Measurements from ENCODE around the gene TAF1B.

Gene TAF1B

DNA sequence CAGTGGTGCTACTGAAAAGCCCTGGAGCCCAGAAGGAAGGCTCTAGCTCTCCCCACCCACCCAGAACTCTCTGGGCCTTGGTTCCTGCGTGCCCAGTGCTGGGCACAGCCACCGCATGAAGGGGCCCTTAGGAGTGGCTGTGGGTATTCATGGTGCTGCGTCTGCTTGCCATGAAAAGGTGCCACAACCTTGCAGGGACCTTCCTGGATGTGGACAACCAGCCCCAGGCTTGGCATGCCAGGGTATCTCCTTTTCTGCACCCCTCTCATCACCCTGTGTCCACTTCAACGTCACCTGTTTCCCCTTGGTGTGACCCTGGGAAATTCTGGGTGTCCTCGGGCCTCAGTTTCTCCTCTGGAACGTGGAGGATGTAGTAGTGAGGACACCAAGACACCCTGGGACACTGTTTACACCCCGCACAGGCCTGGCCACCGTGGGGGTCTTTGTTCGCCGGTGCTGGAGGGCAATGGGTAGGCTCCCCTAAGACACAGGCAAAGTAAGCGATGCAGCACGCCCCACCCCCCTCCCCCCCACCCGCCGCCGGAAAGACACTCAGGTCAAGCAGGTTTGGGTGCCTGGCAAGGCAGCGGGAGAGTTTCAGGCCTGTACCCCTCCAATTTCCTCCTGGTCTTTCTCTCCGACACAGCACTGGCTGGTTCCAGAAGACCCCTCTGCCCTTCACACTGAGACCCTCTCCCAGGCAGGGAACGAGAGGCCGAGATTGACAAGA lies 34.8 kb upstream of the TAF1B start:
- DNase-seq, result no peak

DNA sequence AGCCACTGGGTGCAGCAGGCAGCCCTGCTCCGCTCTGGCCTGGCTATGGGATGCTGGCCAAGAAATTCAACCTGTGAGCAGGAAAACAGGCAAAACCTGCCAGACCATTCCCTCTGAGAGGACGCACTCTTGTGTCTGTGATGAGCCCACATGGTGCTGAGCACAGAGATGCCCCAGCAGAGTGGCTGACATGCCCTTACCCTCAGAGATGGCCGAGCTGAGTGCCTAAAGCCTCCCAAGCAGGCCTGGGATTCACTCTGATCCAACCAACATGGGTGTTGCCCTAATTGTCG lies 34.3 kb upstream of the TAF1B start:
- DNase-seq, result no peak

DNA sequence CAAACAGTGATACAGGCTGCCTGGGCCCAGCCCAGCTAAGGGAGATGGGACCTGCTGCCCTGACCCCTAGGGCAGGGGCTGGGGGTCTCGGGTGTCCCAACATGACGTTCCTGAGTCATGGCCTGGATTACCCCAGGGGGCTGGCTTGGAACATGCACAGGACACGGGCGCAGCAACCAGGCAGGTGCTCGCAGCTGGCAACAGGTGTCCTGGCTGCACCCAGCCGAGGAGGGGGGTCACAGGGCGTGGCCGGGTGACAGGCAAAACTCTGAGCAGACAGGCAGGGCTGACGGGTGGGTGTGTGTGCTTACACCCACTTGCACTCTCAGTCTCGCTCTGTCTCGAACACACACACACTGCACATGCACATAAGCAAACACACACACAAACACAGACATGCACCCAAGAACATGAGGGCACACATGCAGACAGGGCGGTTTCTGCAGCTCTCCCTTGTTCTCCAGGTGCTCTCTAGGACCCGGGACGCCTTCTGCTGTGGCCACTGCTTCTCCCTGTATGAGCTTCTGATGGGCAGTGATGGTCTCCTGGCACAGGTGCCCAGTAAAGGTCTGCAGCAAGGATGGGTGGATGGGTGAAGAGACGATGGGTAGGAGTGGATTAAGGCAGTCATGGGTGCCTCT lies 33.7 kb upstream of the TAF1B start:
- no peak for DNase-seq

DNA sequence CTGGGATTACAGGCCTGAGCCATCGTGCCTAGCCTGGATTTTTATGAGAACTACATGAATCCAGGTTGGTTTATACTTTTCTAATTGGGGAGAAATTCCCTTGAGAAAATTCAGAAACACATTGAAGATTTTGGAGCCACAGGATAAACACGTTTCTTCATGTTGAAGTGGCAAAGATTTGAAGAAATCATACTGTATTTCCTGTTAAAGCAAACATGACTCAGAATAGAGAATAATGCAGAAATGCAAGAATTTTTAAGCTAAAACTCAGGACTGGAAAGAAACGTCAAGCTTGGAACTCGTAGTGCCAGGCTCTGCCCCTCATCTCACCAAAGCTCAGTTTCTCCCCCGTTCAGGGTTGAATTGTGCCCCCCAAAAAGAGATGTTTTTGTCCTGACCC lies 32.1 kb upstream of the TAF1B start:
- DNase-seq, result no peak

DNA sequence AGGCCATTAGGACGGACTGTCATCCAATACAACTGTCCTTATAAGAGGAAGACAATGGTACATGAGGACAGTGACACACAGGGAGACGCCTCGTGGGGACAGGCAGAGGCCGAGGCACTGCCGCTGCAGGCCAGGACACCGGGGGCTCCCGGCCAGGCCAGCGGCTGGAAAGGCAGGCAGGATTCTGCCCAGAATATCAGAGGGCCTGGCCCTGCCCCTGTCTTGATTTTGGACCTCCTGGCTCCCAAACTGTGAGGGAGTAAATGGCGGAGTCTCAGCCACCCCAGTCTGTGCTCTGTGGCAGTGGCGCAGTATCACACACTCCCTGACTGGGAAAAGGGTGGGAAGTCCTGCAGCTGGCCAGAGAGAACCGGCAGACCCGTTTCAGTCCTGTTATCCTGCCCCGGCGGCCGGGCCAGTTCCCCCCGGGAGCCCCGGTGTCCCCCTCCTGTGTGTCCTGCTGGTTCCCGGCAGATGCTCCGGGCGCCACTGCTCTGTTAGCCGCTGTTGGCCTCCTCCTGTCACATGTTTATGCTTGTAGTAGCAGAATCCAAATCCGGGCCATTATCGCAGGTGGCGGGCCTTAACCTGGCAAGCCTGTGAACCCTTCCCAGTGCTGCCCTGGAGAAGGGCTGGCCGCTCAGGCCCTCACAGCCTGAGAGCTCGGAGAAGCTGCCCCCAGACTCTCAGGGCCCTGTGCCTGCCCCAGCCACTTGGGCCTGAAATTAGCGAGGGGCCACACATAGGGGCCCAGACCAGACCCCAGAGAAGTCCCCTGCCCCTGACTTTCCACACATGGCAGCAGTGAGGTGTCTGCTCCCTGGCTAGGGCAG lies 31.4 kb upstream of the TAF1B start:
- DNase-seq, result no peak

DNA sequence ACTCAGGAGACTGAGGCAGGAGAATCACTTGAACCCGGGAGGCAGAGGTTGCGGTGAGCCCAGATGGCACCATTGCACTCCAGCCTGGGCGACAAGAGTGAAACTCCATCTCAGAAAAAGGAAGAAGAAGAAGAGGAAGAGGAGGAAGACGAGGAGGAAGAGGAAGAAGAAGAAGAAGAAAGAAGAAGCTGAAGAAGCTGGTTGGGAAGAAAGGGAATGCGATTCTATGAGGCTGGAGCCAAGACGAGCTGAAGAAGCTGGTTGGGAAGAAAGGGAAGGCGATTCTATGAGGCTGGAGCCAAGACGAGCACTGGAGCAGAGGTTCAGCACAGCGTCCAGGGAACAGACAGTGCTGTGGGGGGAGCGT lies 30.3 kb upstream of the TAF1B start:
- no peak for DNase-seq

DNA sequence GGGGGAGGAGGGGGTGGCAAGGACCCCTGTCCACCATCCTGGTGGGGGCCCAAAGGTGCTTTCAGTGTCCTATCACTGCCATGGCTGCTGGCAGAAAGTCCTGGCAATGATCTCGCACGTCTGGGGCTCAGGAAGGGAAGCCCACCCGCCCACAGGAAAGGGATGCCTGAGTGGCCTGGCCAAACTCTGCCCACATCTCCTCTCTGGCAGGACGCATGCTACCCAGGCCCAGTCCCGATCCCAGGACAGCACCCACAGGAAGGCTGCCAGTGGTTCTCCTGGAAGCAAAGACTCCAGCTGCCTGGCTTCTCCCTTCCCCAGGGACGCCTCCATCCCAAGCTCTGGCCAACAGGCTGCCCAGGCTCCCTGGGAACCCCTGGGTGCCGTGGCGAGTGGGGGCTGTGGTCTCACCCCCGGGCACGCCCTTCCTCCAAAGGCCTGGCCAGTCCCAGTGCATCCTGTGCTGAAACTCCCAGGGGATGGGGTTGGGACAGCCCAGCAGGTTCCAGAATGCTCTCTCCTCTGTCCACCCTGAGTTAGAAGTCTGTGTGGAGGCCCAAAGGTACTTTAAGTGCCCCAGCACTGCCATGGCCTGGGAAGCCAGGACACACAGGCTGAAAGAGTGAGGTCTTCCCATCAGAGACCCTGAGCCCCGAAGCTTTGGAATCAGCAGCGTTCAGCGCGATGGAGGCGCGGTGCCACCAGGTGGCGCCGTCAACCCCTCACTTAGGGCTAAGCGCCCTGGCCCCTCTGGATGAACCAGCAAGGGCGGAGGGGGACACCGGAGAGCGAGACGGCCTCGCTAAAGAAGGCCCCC lies 29.8 kb upstream of the TAF1B start:
- peak; percentile 76 for DNase-seq

DNA sequence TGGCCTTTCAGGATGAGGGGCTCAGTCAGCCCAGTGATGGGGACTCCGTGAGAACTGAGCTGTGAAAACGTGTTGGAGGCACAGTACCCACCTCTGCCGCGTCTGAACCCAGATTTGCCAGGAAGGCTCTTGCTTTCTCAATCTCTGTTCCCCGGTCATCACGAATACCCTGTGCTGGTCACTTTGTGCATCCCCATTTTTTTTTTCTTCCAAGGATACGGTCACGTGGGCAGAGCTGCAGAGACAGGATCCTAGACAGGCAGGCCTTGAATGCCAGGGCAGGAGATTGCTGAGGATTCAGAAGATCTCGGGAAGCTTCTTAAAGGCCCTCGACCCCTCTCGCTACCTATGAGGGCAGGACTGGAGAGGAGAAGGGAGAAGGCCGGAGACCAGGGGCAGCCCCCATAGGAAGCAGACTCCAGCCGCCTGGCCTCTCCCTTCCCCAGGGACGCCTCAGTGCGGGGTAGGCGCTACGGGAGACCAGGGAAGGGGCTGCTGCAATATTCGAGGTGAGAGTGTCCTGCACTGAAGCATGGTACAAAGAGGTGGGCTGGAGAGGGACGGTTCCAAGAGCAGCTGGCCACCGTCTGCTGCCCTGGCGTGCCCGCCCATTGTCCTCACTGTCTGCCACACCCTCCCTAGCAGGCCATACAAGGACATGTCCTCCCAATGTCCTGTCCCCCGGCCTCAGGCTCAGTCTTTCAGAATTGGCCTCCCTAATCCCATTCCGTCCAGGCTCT lies 29.0 kb upstream of the TAF1B start:
- no peak for DNase-seq

DNA sequence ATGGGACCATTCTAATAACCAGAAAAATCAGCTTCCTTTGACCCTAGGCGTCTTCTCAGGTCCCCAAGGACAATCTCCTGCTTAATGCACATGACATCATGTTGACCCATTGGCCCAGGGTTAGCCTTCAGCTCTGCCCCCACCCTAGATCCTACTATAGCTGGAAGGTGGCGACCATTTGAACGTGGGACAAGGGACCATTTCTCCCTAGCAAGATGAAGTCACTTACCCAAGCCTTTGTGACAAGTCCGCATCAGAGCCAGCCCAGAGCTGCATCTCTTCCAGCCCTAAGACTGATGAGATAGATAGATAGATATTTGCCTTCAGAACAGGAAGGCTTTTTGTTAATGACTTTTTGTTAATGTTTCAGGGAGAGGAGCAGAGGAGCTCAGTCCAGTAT lies 28.2 kb upstream of the TAF1B start:
- no peak for DNase-seq

DNA sequence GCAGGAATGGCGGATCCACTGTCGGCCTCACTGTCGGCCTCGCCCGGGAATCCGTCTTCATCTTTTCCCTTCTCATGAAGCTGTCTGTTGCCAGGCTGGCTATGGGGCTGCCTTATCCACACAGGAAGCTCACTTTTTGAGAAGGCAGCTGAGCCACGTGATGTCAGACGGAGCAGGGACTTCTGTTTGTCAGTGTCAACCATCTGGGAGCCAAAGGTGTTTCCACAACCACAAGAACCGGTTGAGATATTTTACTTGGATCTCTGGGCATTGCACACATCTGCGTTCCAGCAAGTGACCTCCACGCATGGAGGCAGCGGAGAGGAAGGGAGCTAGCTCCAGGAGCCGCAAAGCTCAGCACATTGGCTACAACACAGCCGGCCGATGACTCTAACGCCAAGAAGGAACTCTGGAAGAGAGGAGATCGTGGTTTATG lies 27.4 kb upstream of the TAF1B start:
- DNase-seq, result no peak

DNA sequence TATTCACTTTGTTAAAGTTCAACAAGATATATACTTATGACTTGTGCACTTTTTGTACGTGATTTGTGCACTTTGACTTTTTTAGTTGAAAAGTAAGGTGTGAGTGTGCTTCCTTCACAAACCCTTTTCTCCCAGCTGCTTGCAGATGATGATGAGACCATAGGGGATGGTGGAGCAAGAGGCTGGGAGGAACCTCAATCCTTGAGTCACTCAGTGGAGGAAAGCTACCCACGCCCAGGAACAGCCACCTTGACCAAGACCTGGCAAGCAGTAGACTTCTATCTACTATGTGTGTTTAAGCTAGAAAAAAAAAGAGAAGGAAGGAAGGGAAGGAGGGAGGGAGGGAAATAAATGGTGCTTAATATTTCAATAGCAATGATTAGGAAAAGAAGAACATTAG lies 25.2 kb upstream of the TAF1B start:
- DNase-seq, result no peak

DNA sequence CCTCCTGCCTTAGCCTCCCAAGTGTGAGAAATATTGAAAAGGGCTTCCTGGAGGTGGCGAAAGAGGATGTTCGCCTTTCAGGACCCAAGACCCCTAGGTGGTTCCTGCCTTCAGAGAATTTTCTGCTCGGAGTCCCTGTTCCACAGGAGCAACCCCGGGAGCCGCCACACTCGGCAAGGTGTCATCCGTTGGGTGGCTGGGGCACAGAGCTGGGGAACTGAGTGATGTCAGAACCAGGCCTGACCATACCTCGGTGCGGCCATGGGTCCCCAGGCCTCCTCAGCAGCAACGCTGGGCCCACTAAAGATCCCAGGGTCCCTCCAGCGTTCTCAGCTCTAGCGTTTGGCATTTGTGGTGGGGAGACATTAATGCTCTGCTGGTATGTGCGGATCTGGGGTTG lies 23.7 kb upstream of the TAF1B start:
- DNase-seq, result no peak

DNA sequence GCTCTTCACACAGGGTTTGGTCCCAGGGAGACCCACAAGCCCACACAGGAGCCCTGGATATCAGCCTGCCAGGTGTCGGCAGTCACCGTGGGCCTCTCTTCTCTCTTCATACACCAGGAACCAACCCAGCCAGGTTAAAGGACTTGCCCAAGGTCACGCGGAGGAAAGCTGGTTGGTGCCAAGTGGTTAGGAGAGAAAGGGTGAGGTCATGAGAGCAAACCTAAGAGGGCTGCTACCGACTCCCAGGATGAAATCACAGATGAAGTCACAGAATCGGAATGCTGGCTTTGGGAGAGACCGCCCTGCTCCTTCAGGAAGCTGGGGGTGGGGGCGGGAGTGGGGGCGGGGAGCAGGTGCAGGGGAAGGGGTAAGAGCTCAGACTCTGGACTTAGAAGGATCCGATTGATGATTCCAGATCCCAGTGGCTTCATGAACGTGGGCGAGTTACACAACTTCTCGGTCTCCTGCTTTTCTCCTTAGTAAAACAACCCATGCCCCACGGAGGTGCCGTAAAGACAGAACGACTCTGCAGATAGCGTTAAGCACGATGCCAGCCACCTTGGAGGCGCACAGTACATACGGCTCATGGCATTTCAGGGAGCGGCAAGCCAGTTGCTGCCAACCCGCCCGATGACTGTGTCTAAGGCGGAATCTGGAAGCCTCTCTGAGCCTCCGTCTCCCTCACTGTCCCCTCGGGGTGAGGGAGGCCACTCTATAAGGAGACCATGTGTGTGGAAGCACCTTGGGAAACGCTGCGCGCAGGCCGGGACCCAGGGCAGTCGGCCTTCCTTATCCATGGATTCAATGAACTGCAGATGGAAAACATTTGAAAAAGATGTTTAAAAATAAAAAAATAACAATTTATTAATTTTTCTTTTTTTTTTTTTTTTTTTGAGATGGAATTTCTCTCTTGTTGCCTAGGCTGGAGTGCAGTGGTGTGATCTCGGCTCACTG lies 23.0 kb upstream of the TAF1B start:
- DNase-seq, result no peak

DNA sequence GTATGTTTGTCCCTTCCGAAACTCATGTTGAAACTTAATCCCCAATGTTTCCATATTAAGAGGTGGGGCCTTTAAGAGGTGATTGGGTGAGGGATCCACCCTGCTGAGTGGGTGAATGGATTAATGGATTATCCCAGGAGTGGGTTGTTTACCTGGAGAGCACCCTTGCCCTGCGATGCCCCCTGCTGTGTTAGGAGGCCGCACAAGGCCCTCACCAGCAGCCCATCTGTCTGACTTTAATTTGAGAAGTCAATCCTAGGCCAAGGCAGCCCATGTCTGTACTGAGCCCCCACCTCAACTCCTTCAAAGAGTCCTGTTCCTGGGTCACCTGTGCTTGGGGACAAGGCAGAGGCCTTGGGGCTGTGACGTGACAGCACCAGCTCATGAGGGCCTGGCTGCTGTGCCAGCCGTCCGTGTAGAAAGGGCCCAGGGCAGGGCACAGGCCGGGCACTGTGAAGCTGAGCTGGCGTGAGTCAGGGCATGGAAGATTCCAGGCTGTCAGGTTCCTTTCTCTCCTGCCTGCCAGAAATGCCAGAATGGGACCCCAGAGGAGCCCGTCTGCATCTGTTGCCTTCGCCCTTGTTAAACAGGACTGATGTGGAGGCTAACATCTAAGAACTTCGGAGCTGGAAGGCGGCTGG lies 21.3 kb upstream of the TAF1B start:
- no peak for DNase-seq

DNA sequence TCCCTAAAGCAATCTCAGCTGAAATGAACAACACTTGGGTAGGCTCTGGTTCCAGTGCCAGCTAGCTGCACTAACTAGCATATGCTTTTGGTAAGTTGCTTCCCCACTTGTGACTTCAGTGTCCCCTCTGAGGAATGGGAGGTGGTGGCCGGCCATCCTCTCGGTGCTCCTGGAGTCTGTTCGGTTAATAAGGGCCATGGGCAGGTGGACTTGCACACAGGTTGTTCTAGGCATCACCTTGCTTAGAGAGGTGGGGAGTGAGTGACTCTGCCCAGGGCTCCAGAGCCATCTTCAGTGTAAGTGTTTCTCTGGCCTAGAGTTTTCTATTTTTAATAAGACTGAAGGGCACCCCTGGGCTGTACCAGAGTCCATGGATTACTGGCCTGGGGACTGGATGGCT lies 18.8 kb upstream of the TAF1B start:
- DNase-seq, result no peak

DNA sequence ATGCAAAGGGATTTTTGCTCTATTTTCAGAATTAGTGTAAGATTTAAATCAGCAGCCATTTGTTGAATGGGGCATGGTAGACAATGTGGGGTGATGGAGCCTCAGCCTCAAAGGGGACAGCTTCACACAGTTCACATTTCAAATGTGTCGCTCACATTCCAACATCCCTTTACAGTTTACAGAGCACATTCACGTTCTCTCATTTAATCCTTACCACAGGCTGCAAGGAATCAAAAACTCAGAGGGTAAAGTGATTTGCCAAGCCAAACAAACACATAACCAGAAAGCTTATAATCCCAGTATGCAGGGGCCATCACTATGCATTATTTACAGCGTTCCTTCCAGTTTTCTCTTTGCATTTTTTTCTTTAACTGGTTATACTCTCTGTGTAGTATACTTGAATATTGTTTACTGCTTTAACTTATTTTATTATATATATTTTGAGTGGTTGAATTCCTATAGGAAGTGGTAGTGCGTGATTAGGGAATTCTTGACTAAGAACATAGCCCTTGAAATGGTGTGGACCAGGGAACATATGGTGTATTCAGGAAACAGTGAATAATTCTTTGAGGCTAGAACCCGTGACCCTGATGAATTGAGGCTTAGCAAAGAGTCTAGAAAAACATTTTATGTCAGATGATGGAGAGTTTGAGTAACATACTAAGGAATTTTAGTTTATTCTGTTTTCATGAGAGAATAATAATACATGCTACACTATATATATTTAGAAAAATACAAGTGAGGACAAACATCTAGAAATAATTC lies 18.1 kb upstream of the TAF1B start:
- DNase-seq, result no peak

DNA sequence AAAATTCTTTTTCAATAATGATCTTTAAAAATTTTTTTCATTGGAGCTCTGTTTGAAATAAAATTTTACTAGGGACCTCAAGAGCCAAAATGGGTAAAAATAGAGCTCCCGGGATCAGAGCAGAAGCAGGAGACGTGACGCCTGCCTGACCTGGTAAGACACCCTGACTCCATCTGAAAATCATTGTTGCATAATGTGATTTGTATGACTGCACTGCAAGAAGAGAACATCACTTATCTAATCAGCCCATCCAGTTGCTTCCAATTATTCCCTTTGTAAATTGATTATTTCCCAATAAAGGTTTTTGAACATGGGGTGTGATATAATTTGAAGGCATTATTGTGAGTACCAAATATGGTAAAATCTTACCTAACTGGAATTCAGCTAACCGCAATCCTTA lies 17.1 kb upstream of the TAF1B start:
- DNase-seq, result no peak

DNA sequence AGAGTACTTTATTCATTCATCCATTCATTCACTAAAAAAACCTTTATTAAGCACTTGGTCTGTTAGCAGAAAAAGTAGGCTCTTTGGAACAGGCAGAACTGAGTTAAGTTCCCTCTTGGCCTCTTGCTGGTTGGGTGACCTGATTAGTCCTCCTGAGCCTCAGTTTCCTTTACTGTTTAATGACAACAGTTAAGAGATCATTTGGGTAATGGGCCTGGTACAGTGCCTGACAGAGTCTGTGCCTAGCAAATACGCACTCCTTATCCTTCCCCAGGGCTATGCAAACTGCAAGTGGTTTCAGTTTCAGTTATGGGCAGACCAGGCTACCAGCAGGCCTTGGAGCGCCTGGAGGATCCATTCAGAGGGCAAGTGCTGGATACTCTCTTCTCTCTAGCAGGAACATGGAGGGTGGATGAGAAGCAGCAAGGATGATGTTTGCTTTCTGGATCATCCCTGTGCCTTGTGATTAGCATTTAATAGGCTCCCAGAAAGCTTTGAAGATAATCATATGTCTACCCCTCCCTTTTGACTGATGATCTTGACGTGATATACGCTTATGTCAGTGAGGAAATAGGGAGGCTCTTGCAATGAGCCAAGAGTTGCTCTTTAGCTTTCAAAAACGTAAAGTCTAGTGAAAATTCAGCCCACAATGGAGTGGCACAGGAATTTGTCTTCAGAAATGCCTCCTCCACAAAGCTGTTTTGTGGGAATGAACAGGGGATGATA lies 12.4 kb upstream of the TAF1B start:
- DNase-seq, result no peak

DNA sequence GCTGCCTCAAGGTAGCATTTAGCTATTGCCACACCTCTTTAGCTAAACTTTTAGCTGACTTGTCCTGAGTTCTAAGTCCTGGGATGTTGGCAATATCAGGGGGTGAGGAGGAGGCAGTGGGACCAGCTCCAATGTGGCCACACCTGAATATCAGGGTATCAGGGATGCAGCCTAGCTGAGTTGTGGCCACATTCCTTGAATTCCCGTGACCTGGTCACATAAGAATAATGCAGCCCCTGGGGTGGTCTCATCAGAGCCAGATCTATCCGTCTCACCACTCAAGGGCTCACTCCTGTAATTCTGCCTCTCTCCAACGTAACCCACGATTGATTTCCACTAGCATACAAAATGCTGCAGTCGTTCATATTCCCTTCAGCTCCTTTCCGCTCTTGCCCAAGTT lies 11.6 kb upstream of the TAF1B start:
- DNase-seq, result no peak

DNA sequence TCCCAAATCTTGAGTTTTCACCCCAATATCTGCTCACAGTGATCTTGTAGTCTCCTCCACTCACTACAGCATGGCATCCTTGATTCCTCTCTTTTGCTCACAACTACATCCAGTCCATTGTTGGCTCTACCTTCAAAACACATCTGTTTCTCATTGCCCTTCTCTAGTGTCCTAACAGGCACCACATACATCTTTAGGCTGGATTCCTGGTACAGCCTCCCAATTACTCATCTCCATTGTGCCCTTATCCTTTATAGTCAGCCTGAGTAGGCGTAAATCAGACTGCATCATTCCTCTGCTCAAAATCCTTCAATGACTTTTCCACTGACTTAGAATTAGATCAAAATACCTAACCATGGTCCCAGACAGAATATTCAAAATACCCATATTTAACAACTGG lies 10.7 kb upstream of the TAF1B start:
- no peak for DNase-seq

All from activated T-cell treated with anti-CD3 and anti-CD28 coated beads, Interleukin-2, amount 50 U/mL, for 1 hour (primary cell).